NT2/D1 (cell line): Measurements from ENCODE around the gene CTIF.

Experiments
- DNase-seq: peaks from one replicate; pipeline ENCODE4 v3.0.0-alpha.2; 2011; ENCODE audit warnings: low read depth, low spot score
- H3K27me3 ChIP-seq: 2 replicates; pipeline ENCODE4 v1.6.0; 2011; ENCODE audit warnings: mild to moderate bottlenecking; ENCODE audit not compliant: insufficient read length, insufficient read depth
- H3K36me3 ChIP-seq: 2 replicates; pipeline ENCODE4 v1.6.1; 2011; ENCODE audit warnings: mild to moderate bottlenecking, low read length, mixed read lengths; ENCODE audit not compliant: insufficient read depth, insufficient read length
- H3K4me1 ChIP-seq: 2 replicates; pipeline ENCODE4 v1.5.1; 2011; ENCODE audit not compliant: insufficient read depth, insufficient read length
- H3K4me3 ChIP-seq: 2 replicates; pipeline ENCODE4 v1.5.1; 2011; ENCODE audit warnings: low read depth; ENCODE audit not compliant: insufficient read length
- H3K9ac ChIP-seq: 2 replicates; pipeline ENCODE4 v1.6.0; 2011; ENCODE audit warnings: low read depth; ENCODE audit not compliant: insufficient read length
- H3K9me3 ChIP-seq: 2 replicates; pipeline ENCODE4 v1.5.1; 2011; ENCODE audit warnings: mild to moderate bottlenecking, low read length; ENCODE audit not compliant: insufficient read depth
- SUZ12 ChIP-seq: IDR thresholded peaks from 2 replicates; pipeline ENCODE4 v1.6.1; 2011; ENCODE audit not compliant: insufficient read length, insufficient read depth; ENCODE audit errors: extremely low read depth
- YY1 ChIP-seq: IDR thresholded peaks from 2 replicates; pipeline ENCODE4 v1.6.1; 2011; ENCODE audit not compliant: insufficient read length, insufficient read depth
- ZNF274 ChIP-seq: IDR thresholded peaks from 2 replicates; pipeline ENCODE4 v1.6.1; 2011; ENCODE audit warnings: mild to moderate bottlenecking, low read depth, low read length

CTIF gene

GRCh38 chr18:48824231-48824970, 285.6 kb downstream of the CTIF start:
- H3K9ac ChIP-seq, result no peak overlapping the region
- no peaks in the 10 kb centered on the region for H3K27me3 ChIP-seq
- no peak overlapping the region for H3K4me3 ChIP-seq
- no peak for TF ChIP-seq SUZ12
- TF ChIP-seq ZNF274, result no peak
- no peak for TF ChIP-seq YY1
- peaks cover 11% of the 10 kb centered on the region for H3K36me3 ChIP-seq
- DNase-seq, result no peak
- H3K9me3 ChIP-seq, result no peaks in the 10 kb centered on the region
- H3K4me1 ChIP-seq, result peaks cover 12% of the 10 kb centered on the region

DNA sequence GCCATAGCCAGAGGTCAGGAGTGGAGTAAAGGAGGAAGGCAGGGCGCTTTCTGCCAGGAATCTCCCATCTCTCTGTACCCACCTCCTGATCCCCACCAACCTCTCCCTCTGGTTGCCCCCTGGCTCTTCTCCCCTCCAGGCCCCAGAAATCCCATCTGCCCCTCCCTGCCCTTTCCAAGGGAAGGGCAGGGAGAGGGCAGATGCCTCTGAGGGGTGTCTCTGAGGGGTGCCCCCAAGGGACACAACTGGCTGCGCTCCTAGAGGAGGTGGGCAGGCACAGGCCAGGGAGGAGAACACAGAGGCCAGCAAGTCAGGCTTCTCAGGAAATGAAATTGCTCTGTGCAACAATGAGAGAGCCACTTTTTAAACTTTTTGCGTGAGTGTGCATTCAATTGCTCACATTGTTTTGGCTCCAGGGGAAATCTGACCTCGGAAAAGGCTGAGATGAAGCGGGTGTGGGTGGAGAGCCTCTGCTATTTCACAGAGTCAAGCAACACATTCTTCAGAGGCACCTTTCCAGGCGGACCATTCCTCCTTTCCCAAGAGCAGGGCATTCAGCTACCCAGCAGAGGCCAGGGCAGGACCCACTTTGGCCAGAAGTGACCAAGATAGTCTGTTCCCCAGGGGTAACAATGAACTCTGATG, 286.4 kb downstream of the CTIF start:
- no peak overlapping the region for H3K4me3 ChIP-seq
- no peaks in the 10 kb centered on the region for H3K27me3 ChIP-seq
- peaks cover 15% of the 10 kb centered on the region for H3K4me1 ChIP-seq
- H3K9ac ChIP-seq, result no peak overlapping the region
- no peaks in the 10 kb centered on the region for H3K9me3 ChIP-seq
- DNase-seq, result no peak
- TF ChIP-seq SUZ12, result no peak
- no peak for TF ChIP-seq ZNF274
- no peak for TF ChIP-seq YY1
- peaks cover 3% of the 10 kb centered on the region for H3K36me3 ChIP-seq

DNA sequence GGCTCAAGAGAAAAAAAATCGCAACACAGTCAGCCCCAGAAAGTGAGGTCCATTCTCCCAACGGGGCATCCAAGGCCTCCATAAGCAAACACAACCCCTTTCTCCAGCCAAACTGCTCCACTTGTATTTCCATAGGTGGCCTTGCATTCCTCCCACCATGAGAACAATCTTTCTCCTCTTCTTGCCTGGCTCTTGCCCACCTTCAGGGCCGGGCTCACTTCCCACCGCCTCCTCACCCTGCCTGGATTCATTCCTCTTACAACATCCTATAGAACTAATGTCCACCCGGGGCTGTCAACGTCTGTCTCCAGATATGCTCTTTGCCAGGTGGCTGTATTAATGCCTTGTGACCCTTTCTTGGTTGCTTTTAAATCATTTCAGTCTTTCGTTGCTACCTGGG, 287.4 kb downstream of the CTIF start:
- no peak overlapping the region for H3K4me3 ChIP-seq
- no peak for TF ChIP-seq YY1
- TF ChIP-seq SUZ12, result no peak
- TF ChIP-seq ZNF274, result no peak
- H3K4me1 ChIP-seq, result peaks cover 15% of the 10 kb centered on the region
- peaks cover 2% of the 10 kb centered on the region for H3K36me3 ChIP-seq
- no peaks in the 10 kb centered on the region for H3K27me3 ChIP-seq
- H3K9ac ChIP-seq, result no peak overlapping the region
- DNase-seq, result no peak
- H3K9me3 ChIP-seq, result no peaks in the 10 kb centered on the region

- peaks cover 16% of the 10 kb centered on the region for H3K4me1 ChIP-seq
- no peaks in the 10 kb centered on the region for H3K9me3 ChIP-seq
- no peak overlapping the region for H3K4me3 ChIP-seq
- DNase-seq, result no peak
- no peak overlapping the region for H3K9ac ChIP-seq
- H3K36me3 ChIP-seq, result peaks cover 2% of the 10 kb centered on the region
- TF ChIP-seq SUZ12, result no peak
- no peak for TF ChIP-seq ZNF274
- no peak for TF ChIP-seq YY1
- no peaks in the 10 kb centered on the region for H3K27me3 ChIP-seq
Observed at GRCh38 chr18:48826806-48827205, 288.0 kb downstream of the CTIF start.

DNA sequence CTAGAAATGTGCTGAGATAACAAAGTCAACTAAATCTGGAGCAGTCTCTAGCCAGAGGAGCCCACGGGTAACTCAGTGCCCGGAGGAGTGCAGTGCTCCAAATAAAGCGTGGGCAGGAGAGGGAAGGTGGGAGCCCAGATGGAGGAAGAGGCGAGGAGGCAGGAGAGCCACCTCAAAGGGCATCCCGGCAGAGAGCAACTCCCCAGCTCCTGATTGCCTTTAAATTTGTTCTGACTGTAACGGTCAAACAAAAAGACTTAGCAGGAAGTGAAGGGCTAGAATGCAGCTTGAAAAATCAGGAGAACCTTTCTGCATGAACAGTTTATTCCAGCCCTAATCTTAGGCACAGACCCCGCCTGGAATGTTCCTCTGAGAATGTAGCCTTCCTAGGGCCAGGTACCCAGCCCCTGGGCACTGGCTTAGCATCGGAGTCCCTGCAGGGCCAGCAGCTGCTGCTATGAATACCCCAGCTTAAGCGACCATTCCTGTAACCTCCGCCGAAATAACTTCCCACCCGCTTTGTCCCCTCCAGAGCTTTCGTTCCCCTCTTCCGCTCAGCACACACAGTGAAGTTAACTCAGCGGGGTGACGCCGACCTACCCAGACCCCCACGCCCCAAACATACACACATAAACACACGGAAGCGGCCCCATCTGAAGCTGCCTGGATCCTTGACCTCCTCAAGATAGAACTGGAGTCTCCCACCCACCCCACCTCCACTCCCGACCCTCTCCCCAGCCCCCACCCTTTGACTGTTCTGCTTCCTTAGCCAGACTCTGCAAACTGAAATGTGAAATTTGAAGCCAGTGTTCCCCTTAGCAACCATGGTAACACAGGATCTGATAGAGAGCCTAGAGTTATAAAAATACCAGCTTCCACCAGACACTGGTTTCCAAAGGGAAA, 288.7 kb downstream of the CTIF start:
- Histone ChIP-seq H3K9me3 (no peaks in the 10 kb centered on the region), H3K9ac (peak overlapping the region; percentile 51), H3K27me3 (no peaks in the 10 kb centered on the region), H3K4me1 (peaks cover 16% of the 10 kb centered on the region), H3K4me3 (no peak overlapping the region), H3K36me3 (peaks cover 2% of the 10 kb centered on the region)
- DNase-seq, result peak; percentile 50
- no peak for TF ChIP-seq YY1
- TF ChIP-seq SUZ12, result no peak
- no peak for TF ChIP-seq ZNF274

GRCh38 chr18:48828194-48828545, 289.3 kb downstream of the CTIF start:
- no peak for DNase-seq
- Histone ChIP-seq H3K9me3 (no peaks in the 10 kb centered on the region), H3K9ac (no peak overlapping the region), H3K4me1 (peaks cover 20% of the 10 kb centered on the region), H3K4me3 (no peak overlapping the region), H3K27me3 (no peaks in the 10 kb centered on the region), H3K36me3 (peaks cover 2% of the 10 kb centered on the region)
- no peak for TF ChIP-seq YY1
- TF ChIP-seq ZNF274, result no peak
- no peak for TF ChIP-seq SUZ12
